Skin epidermis (tissue), 12 donors: Measurements from ENCODE around the gene MYO10.

ENCODE experiments used
- H3K27ac ChIP-seq, 21 experiments: fragments of 200-600 bp; sonication (generic) in 11 of 21; one replicate each; pipeline ENCODE4 v1.5.0; 2020; ENCODE audit warnings: mild to moderate bottlenecking in 3 of 21, inconsistent platforms in 2 of 21, moderate library complexity in 2 of 21
- H3K4me3 ChIP-seq, 7 experiments: fragments of 200-600 bp; sonication (generic) in 2 of 7; one replicate each; pipeline ENCODE4 v1.5.0; 2020; ENCODE audit warnings: inconsistent platforms in 2 of 7, mild to moderate bottlenecking in 2 of 7, moderate library complexity in 1 of 7

Gene MYO10

GRCh38 chr5:16617274-16617968 is 318.7 kb downstream of the MYO10 start:
- Histone ChIP-seq H3K4me3 (peak overlapping the region; percentile 54 to 80 (median 70)), H3K27ac (peak overlapping the region in 19 of 21 experiments; percentile 13 to 86 (median 70))

GRCh38 chr5:16616536-16617273 is 319.4 kb downstream of the MYO10 start, which contains the start of gene RETREG1:
RETREG1 (minus strand) TSS chr5:16616997; CDS start chr5:16616971, 26 bp downstream.
- peak within 1 kb of the TSS; percentile 54 to 80 (median 70) for H3K4me3 ChIP-seq
- peak within 1 kb of the TSS in 19 of 21 experiments; percentile 13 to 86 (median 70) for H3K27ac ChIP-seq

DNA sequence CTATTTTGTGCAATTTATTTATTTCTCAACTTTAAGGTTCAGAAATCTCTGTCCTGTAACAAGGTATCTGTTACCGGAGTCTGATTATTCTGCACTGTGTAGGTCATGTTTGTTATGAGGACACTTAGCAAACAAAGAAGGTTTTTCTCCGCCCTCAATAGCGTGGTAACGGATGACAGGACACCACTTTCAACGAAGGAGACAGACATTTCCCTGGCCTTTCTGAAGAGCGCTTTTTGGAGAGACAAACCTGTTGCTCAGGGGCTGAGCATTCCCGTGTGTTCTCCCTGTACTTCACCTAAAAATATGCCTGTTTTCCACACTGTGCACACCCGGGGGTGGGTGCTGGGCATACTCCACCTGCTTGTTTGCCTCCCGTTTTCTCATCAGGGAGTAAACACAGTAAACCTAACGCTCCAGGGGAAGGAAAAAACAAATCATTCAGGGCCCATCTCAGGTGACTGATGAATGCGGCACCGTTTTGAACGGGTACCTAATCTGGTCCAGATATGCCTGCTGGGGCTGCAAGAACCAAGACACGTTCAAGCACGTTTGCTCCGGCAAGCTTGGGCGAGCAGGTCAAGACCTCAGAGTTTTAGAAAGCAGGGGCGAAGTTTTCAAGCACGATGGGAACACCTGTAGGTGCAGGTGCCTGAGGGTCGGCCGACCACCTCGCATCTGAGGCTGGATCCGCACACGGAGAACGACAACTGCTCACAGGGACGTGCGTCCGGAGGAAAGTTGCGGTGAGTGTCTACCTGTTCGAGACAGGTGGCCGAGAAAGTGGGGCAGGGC is 320.1 kb downstream of the MYO10 start:
- H3K27ac ChIP-seq = peak overlapping the region in 17 of 21 experiments; percentile 4 to 86 (median 64)
- peak overlapping the region; percentile 54 to 80 (median 70) for H3K4me3 ChIP-seq

GRCh38 chr5:16612007-16612406 is 324.1 kb downstream of the MYO10 start:
- no peak overlapping the region for H3K4me3 ChIP-seq
- no peak overlapping the region for H3K27ac ChIP-seq
